GM23338 (cell line): ENCODE measurements around the gene DCPS. TPM values are rescaled to one million over a fixed set of nuclear protein-coding genes. Genes with fewer than 3 reads are reported as not detected.

Experiments used
- ATAC-seq: fragments of 200-7000 bp; cut with Tn5 transposase; 3 replicates; pipeline ENCODE4 v1.9.1; 2020
- DNase-seq: peaks from one replicate; pipeline ENCODE4 v3.0.0-alpha.2; 2015; ENCODE audit warnings: low spot score
- H2AFZ ChIP-seq: fragments of 200-600 bp; sonication (generic); 2 replicates; pipeline ENCODE4 v1.8.0; 2016; ENCODE audit warnings: antibody characterized with exemption, mild to moderate bottlenecking, moderate library complexity
- H3F3A ChIP-seq: fragments of 200-600 bp; sonication (generic); replicated peaks from 2 replicates; pipeline ENCODE4 v1.8.0; 2017; ENCODE audit warnings: antibody characterized with exemption, mixed run types, low read depth
- H3K27ac ChIP-seq: fragments of 200-600 bp; sonication (generic); 2 replicates; pipeline ENCODE4 v1.6.1; 2016; ENCODE audit warnings: low read depth
- H3K27me3 ChIP-seq: fragments of 200-600 bp; sonication (generic); 2 replicates; pipeline ENCODE4 v1.8.0; 2016; ENCODE audit warnings: mild to moderate bottlenecking, mixed run types, moderate library complexity; ENCODE audit not compliant: insufficient read depth
- H3K36me3 ChIP-seq: fragments of 200-600 bp; sonication (generic); 2 replicates; pipeline ENCODE4 v1.8.0; 2016; ENCODE audit warnings: mild to moderate bottlenecking; ENCODE audit not compliant: insufficient read depth
- H3K4me1 ChIP-seq: fragments of 200-600 bp; sonication (generic); 2 replicates; pipeline ENCODE4 v1.8.0; 2016; ENCODE audit warnings: mild to moderate bottlenecking, moderate library complexity; ENCODE audit not compliant: insufficient read depth
- H3K4me2 ChIP-seq: fragments of 200-600 bp; sonication (generic); 2 replicates; pipeline ENCODE4 v1.7.1; 2017; ENCODE audit warnings: mixed run types
- H3K4me3 ChIP-seq: fragments of 200-600 bp; sonication (generic); 2 replicates; pipeline ENCODE4 v1.6.1; 2016; ENCODE audit warnings: mixed run types
- H3K79me2 ChIP-seq: fragments of 200-600 bp; sonication (generic); replicated peaks from 2 replicates; pipeline ENCODE4 v1.8.0; 2017; ENCODE audit warnings: mild to moderate bottlenecking; ENCODE audit not compliant: insufficient read depth
- H3K9me2 ChIP-seq: fragments of 200-600 bp; sonication (generic); 2 replicates; pipeline ENCODE4 v1.8.0; 2017; ENCODE audit not compliant: insufficient read depth
- H4K20me1 ChIP-seq: fragments of 200-600 bp; sonication (generic); replicated peaks from 2 replicates; pipeline ENCODE4 v1.8.0; 2017; ENCODE audit warnings: mild to moderate bottlenecking; ENCODE audit not compliant: insufficient read depth
- H3K27ac Mint-ChIP-seq: 2 replicates; pipeline ENCODE4 v1.8.0; 2020; ENCODE audit warnings: inconsistent platforms, mild to moderate bottlenecking, moderate library complexity, mixed read lengths
- H3K27me3 Mint-ChIP-seq: 3 replicates; pipeline ENCODE4 v1.8.0; 2022; ENCODE audit warnings: low read depth, mild to moderate bottlenecking, moderate library complexity, mixed read lengths, inconsistent platforms; ENCODE audit not compliant: insufficient read depth, poor library complexity
- H3K36me3 Mint-ChIP-seq: 3 replicates; pipeline ENCODE4 v1.8.0; 2021; ENCODE audit warnings: low read depth, mild to moderate bottlenecking, inconsistent platforms, moderate library complexity, mixed read lengths
- H3K4me1 Mint-ChIP-seq: 3 replicates; pipeline ENCODE4 v1.8.0; 2020; ENCODE audit warnings: mild to moderate bottlenecking, inconsistent platforms, mixed read lengths
- H3K4me3 Mint-ChIP-seq: 3 replicates; pipeline ENCODE4 v1.8.0; 2021; ENCODE audit warnings: moderate library complexity, mild to moderate bottlenecking, inconsistent platforms, mixed read lengths
- H3K9me3 Mint-ChIP-seq: 3 replicates; pipeline ENCODE4 v1.8.0; 2020; ENCODE audit warnings: moderate library complexity, mild to moderate bottlenecking, inconsistent platforms, mixed read lengths
- CREB1 ChIP-seq: fragments of 250-450 bp; sonication (Bioruptor Pico); IDR thresholded peaks from 2 replicates; pipeline ENCODE4 v1.5.0; 2020; ENCODE audit warnings: low read depth, mild to moderate bottlenecking, moderate library complexity
- CTCF ChIP-seq, 2 experiments: fragments of 200-600 bp in 1 of 2; sonication (generic) in 1 of 2; conservative IDR thresholded peaks; 2 replicates each; pipeline versions ENCODE4 v1.5.1 to v1.6.1; 2016 to 2017; ENCODE audit warnings: antibody characterized with exemption in 2 of 2, low read depth in 2 of 2, mild to moderate bottlenecking in 2 of 2, moderate library complexity in 1 of 2
- EZH2 ChIP-seq: fragments of 200-600 bp; sonication (generic); IDR thresholded peaks from one replicate; pipeline ENCODE4 v1.8.0; 2017; ENCODE audit warnings: antibody characterized with exemption, mild to moderate bottlenecking, low read depth; ENCODE audit not compliant: unreplicated experiment
- EZH2phosphoT487 ChIP-seq: fragments of 200-600 bp; sonication (generic); IDR thresholded peaks from one replicate; pipeline ENCODE4 v1.8.1; 2018; ENCODE audit warnings: antibody characterized with exemption; ENCODE audit not compliant: unreplicated experiment
- JUNB ChIP-seq: IDR thresholded peaks from one replicate; pipeline ENCODE4 v1.6.1; 2016; ENCODE audit warnings: antibody characterized with exemption; ENCODE audit not compliant: unreplicated experiment
- NANOG ChIP-seq: IDR thresholded peaks from 2 replicates; pipeline ENCODE4 v1.6.1; 2016; ENCODE audit warnings: antibody characterized with exemption, borderline replicate concordance
- POLR2AphosphoS5 ChIP-seq: IDR thresholded peaks from 2 replicates; pipeline ENCODE4 v1.6.1; 2016; ENCODE audit warnings: antibody characterized with exemption, low read depth
- STAT1 ChIP-seq: IDR thresholded peaks from one replicate; pipeline ENCODE4 v1.6.1; 2016; ENCODE audit warnings: antibody characterized with exemption; ENCODE audit not compliant: unreplicated experiment
- ZNF114 ChIP-seq: fragments of 250-450 bp; sonication (Bioruptor Pico); IDR thresholded peaks from 2 replicates; pipeline ENCODE4 v1.5.0; 2020; ENCODE audit warnings: mild to moderate bottlenecking, moderate library complexity
- ZNF331 ChIP-seq: fragments of 250-450 bp; sonication (Bioruptor Pico); IDR thresholded peaks from 2 replicates; pipeline ENCODE4 v1.5.0; 2020; ENCODE audit warnings: low read depth, mild to moderate bottlenecking, moderate library complexity
- ZNF462 ChIP-seq: fragments of 250-450 bp; sonication (Bioruptor Pico); IDR thresholded peaks from 2 replicates; pipeline ENCODE4 v1.5.0; 2020; ENCODE audit warnings: mild to moderate bottlenecking, moderate library complexity
- polyA plus RNA-seq: library from polyadenylated mRNA; unstranded; fragments of >200 nt; fragmentation: Nextera tagmentation; extraction: Ambion mirVana; gene quantifications from 2 replicates; pipeline ENCODE4 v1.2.1, GENCODE V29; 2016
- total RNA-seq: library from RNA; depleted of rRNA; stranded (reverse); fragments of >200 nt; shearing (Covaris generic); gene quantifications from 2 replicates; pipeline ENCODE4 v1.2.3, GENCODE V29; 2014
- TF ChIP-seq, protein P1 (sequence below): IDR thresholded peaks from one replicate; pipeline ENCODE4 v1.6.1; 2018; ENCODE audit warnings: antibody characterized with exemption; ENCODE audit not compliant: unreplicated experiment
- TF ChIP-seq, protein P2 (sequence below): IDR thresholded peaks from 2 replicates; pipeline ENCODE4 v1.6.1; 2016; ENCODE audit warnings: antibody characterized with exemption

DCPS gene
- total and polyA plus RNA-seq, 2 experiments from 2014 or later = 26.8 to 46.4 TPM

DNA sequence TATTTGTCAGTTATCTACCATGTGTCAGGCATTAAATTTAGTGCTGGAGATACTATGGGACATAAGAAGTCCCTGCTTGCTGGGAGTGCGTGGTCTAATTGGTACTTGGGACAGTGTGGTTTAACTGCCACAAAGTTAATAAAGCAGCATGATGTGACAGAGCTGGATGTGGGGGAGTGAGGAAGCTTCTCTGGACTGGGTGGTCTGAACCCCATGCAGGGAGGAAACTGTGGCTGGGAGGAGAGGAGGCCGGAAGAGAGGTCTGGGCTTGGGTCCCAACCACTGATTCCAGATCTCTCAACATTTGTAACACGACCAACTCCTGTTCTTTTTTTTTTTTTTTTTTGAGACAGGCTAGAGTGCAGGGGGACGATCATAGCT, 88.8 kb downstream of the DCPS start:
- TF ChIP-seq NANOG (no peak), ZNF114 (CRISPR knock-in tag) (no peak), ZNF462 (no peak), POLR2AphosphoS5 (no peak), ZNF331 (no peak), JUNB (no peak), STAT1 (no peak), CREB1 (CRISPR knock-in tag) (no peak), EZH2phosphoT487 (no peak), EZH2 (no peak), CTCF (conservative IDR thresholded peaks at IDR 0.05; ENCODE audit: low read depth in 2 of 2) (no peak)
- TF ChIP-seq, protein P1, sequence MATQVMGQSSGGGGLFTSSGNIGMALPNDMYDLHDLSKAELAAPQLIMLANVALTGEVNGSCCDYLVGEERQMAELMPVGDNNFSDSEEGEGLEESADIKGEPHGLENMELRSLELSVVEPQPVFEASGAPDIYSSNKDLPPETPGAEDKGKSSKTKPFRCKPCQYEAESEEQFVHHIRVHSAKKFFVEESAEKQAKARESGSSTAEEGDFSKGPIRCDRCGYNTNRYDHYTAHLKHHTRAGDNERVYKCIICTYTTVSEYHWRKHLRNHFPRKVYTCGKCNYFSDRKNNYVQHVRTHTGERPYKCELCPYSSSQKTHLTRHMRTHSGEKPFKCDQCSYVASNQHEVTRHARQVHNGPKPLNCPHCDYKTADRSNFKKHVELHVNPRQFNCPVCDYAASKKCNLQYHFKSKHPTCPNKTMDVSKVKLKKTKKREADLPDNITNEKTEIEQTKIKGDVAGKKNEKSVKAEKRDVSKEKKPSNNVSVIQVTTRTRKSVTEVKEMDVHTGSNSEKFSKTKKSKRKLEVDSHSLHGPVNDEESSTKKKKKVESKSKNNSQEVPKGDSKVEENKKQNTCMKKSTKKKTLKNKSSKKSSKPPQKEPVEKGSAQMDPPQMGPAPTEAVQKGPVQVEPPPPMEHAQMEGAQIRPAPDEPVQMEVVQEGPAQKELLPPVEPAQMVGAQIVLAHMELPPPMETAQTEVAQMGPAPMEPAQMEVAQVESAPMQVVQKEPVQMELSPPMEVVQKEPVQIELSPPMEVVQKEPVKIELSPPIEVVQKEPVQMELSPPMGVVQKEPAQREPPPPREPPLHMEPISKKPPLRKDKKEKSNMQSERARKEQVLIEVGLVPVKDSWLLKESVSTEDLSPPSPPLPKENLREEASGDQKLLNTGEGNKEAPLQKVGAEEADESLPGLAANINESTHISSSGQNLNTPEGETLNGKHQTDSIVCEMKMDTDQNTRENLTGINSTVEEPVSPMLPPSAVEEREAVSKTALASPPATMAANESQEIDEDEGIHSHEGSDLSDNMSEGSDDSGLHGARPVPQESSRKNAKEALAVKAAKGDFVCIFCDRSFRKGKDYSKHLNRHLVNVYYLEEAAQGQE = no peak
- TF ChIP-seq, protein P2, sequence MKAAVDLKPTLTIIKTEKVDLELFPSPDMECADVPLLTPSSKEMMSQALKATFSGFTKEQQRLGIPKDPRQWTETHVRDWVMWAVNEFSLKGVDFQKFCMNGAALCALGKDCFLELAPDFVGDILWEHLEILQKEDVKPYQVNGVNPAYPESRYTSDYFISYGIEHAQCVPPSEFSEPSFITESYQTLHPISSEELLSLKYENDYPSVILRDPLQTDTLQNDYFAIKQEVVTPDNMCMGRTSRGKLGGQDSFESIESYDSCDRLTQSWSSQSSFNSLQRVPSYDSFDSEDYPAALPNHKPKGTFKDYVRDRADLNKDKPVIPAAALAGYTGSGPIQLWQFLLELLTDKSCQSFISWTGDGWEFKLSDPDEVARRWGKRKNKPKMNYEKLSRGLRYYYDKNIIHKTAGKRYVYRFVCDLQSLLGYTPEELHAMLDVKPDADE = no peak
- no peaks in the 10 kb centered on the region for H3K36me3 ChIP-seq
- H2AFZ ChIP-seq = no peak overlapping the region
- Mint-ChIP-seq H3K4me3 (no peak overlapping the region), H3K27ac (no peak overlapping the region; the same call in 1 of the 2 replicates), H3K27me3 (peaks cover 7% of the 10 kb centered on the region), H3K9me3 (no peaks in the 10 kb centered on the region), H3K36me3 (no peaks in the 10 kb centered on the region), H3K4me1 (peaks cover 21% of the 10 kb centered on the region)
- no peaks in the 10 kb centered on the region for H3K9me2 ChIP-seq
- ATAC-seq = no peak
- no peak overlapping the region for H3K27ac ChIP-seq
- no peak overlapping the region for H3K4me3 ChIP-seq
- no peak for DNase-seq
- H3K4me1 ChIP-seq = peaks cover 6% of the 10 kb centered on the region; the same call in 1 of the 2 replicates
- H3K79me2 ChIP-seq = peaks cover 27% of the 10 kb centered on the region
- 0 out of 2 replicates have a peak, but pooled peaks cover 5% of the 10 kb centered on the region for H4K20me1 ChIP-seq
- H3K4me2 ChIP-seq = no peak overlapping the region
- no peaks in the 10 kb centered on the region for H3F3A ChIP-seq
- no peaks in the 10 kb centered on the region for H3K27me3 ChIP-seq
